ENCODE measurements around the gene IDI1.

DNA sequence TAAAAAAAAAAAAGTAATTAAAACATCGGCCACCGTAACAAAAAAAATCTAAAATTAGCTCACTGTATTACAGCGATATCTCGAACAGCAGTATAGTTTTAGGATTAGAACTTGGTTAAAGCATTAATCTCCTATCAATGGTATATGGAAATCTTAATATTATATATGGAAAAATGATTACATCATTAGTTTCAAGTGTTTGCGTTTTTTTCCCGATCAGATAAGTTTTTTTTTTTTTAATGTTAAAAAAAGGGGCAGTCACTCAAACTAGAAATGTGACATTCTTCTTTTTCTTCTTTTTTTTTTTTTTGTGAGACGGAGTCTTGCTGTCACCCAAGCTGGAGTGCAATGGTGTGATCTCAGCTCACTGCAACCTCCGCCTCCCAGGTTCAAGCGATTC, 7.4 kb downstream of the IDI1 start:
- TF ChIP-seq POLR2AphosphoS5 (IDR thresholded peaks at IDR 0.05; ENCODE audit: low read depth) = no peak
- no peak for TF ChIP-seq GABPA (IDR thresholded peaks at IDR 0.05; ENCODE audit: low read depth)
- TF ChIP-seq, protein P1, sequence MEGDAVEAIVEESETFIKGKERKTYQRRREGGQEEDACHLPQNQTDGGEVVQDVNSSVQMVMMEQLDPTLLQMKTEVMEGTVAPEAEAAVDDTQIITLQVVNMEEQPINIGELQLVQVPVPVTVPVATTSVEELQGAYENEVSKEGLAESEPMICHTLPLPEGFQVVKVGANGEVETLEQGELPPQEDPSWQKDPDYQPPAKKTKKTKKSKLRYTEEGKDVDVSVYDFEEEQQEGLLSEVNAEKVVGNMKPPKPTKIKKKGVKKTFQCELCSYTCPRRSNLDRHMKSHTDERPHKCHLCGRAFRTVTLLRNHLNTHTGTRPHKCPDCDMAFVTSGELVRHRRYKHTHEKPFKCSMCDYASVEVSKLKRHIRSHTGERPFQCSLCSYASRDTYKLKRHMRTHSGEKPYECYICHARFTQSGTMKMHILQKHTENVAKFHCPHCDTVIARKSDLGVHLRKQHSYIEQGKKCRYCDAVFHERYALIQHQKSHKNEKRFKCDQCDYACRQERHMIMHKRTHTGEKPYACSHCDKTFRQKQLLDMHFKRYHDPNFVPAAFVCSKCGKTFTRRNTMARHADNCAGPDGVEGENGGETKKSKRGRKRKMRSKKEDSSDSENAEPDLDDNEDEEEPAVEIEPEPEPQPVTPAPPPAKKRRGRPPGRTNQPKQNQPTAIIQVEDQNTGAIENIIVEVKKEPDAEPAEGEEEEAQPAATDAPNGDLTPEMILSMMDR (IDR thresholded peaks at IDR 0.05; ENCODE audit: insufficient read depth, low read length) = no peak

Measured in HL-60 (cell line).